ENCODE measurements around the gene PNPLA3. TPM values are rescaled to one million over a fixed set of nuclear protein-coding genes. Genes with fewer than 3 reads are reported as not detected.

Gene PNPLA3
- total and polyA plus RNA-seq, 9 of the 15 experiments (the other 6 are each of a cell fraction or from before 2014, with no cell fraction given), result 0.20 to 0.48 (median 0.38) TPM; not detected in 6

DNA sequence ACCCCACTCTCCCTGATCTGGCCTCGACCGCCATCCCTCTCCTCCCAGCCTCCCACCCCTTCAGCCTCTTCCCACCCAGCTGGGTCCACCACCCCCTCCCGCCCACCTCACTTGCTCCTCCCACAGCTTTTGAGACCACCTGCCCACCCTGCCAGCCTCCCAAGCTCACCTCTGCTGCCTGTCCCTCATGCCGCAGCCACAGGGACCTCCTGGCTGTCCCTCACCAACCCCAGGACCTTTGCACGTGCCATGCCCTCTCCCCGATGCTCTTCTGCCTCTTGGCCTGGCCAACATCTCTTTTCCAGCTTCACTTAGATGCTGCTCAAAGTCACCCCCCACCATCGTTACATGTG, 38.3 kb upstream of the PNPLA3 start:
- Histone ChIP-seq H4K20me1 (replicated peaks; ENCODE audit: control insufficient read depth, insufficient read depth, low read length) (peaks cover 6% of the 10 kb centered on the region; the same call in 1 of the 2 replicates), H3K9me1 (ENCODE audit: control insufficient read depth, insufficient read depth, low read length) (no peaks in the 10 kb centered on the region), H3K4me1 (replicated peaks in 1 of 2; ENCODE audit: control insufficient read depth in 2 of 2, insufficient read depth in 2 of 2, low read length in 2 of 2) (peaks cover 0 to 4% of the 10 kb centered on the region in 2 experiments; a peak in 1 of 5 replicates), H3K4me3 (no peak overlapping the region), H3K27me3 (ENCODE audit: control insufficient read depth in 2 of 2, insufficient read depth in 2 of 2, low read length in 2 of 2) (no peaks in the 10 kb centered on the region), H3K9me3 (replicated peaks; ENCODE audit: control insufficient read depth, insufficient read depth, low read depth, low read length) (no peaks in the 10 kb centered on the region), H3K4me2 (ENCODE audit: insufficient read depth, low read length) (no peak overlapping the region), H2AFZ (ENCODE audit: low read depth, low read length) (no peak overlapping the region), H3K79me2 (ENCODE audit: control insufficient read depth, insufficient read depth, low read length) (no peaks in the 10 kb centered on the region), H3K27ac (ENCODE audit: extremely low read depth, low read depth, low read length) (no peak overlapping the region), H3K36me3 (ENCODE audit: control insufficient read depth, insufficient read depth, low read length) (no peaks in the 10 kb centered on the region), H3K9ac (ENCODE audit: insufficient read depth in 1 of 2, low read depth in 2 of 2, low read length in 2 of 2) (no peak overlapping the region)
- intact Hi-C loops (cut with micrococcal nuclease) (loop anchor here (10.0 kb wide), 1 partner anchor 740 kb away; no protein-coding TSS in a partner anchor), in situ Hi-C loops (cut with MboI) (no loop called here)
- 0% methylated on average over 1 of the region's 7 CpGs for WGBS (ENCODE audit: insufficient coverage, low coverage, missing lambda C conversion rate)
- no peak for FAIRE-seq
- DNase-seq (ENCODE audit: extremely low read depth in 1 of 4, low spot score in 3 of 4), result no peak
- CTCF ChIA-PET (ENCODE audit: low intra/inter-chr PET ratio), result interaction anchor here (1.0 kb wide), 1 partner anchor 741 kb away, joined by 3 read pairs; no protein-coding TSS in a partner anchor
- no peak for ATAC-seq
- no TSS peak for BruUV-seq (replicated peaks)
- TF ChIP-seq ELF2 (CRISPR knock-in tag; IDR thresholded peaks at IDR 0.05) (no peak), SMARCA5 (IDR thresholded peaks at IDR 0.05) (peak; percentile 45; the same call in 1 of the 2 replicates), TRIM24 (IDR thresholded peaks at IDR 0.05) (no peak), SIRT6 (IDR thresholded peaks at IDR 0.05; ENCODE audit: low read depth, low read length) (no peak)
- POLR2A ChIA-PET, result no interaction called here

DNA sequence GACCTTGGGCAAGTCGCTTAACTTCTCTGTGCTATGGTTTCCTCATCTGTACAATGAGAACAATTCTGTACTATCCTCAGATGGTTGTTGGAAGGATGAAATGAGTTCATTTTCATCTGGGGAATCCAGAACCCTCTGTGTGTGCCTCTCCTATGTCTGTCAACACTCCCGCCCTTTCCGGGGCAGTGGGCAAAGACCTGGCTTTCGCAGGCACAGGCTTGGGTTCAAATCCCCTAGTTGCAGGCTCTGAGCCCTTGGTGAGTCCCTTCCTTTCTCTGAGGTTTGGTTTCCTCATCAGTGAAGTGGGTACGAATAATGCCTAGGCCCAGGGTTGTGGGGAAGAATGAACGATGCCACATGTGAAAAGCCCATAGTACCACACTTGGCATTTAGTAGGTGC, 37.8 kb upstream of the PNPLA3 start:
- H3K9me1 ChIP-seq (ENCODE audit: control insufficient read depth, insufficient read depth, low read length), result no peaks in the 10 kb centered on the region
- H3K9me3 ChIP-seq (replicated peaks; ENCODE audit: control insufficient read depth, insufficient read depth, low read depth, low read length), result no peaks in the 10 kb centered on the region
- no peak overlapping the region for H3K4me2 ChIP-seq (ENCODE audit: insufficient read depth, low read length)
- peaks cover 6% of the 10 kb centered on the region; the same call in 1 of the 2 replicates for H4K20me1 ChIP-seq (replicated peaks; ENCODE audit: control insufficient read depth, insufficient read depth, low read length)
- H2AFZ ChIP-seq (ENCODE audit: low read depth, low read length), result no peak overlapping the region
- 37% methylated on average over 6 of the region's 6 CpGs for WGBS (ENCODE audit: insufficient coverage, low coverage, missing lambda C conversion rate)
- no peak for FAIRE-seq
- ChIA-PET POLR2A (no interaction called here), CTCF (ENCODE audit: low intra/inter-chr PET ratio) (no interaction called here)
- intact Hi-C loops (cut with micrococcal nuclease), result loop anchor here (10.0 kb wide), 1 partner anchor 739 kb away; no protein-coding TSS in a partner anchor
- no peak overlapping the region for H3K4me3 ChIP-seq
- DNase-seq (ENCODE audit: extremely low read depth in 1 of 4, low spot score in 3 of 4), result no peak
- H3K36me3 ChIP-seq (ENCODE audit: control insufficient read depth, insufficient read depth, low read length), result no peaks in the 10 kb centered on the region
- no TSS peak for BruUV-seq (replicated peaks)
- no peak overlapping the region for H3K27ac ChIP-seq (ENCODE audit: extremely low read depth, low read depth, low read length)
- no peaks in the 10 kb centered on the region for H3K79me2 ChIP-seq (ENCODE audit: control insufficient read depth, insufficient read depth, low read length)
- H3K4me1 ChIP-seq (replicated peaks in 1 of 2; ENCODE audit: control insufficient read depth in 2 of 2, insufficient read depth in 2 of 2, low read length in 2 of 2), result peaks cover 0 to 4% of the 10 kb centered on the region in 2 experiments; a peak in 2 of 5 replicates
- in situ Hi-C loops (cut with MboI), result no loop called here
- no peaks in the 10 kb centered on the region for H3K27me3 ChIP-seq (ENCODE audit: control insufficient read depth in 2 of 2, insufficient read depth in 2 of 2, low read length in 2 of 2)
- no peak for ATAC-seq
- no peak overlapping the region for H3K9ac ChIP-seq (ENCODE audit: insufficient read depth in 1 of 2, low read depth in 2 of 2, low read length in 2 of 2)
- TF ChIP-seq ZFP36 (IDR thresholded peaks at IDR 0.05; ENCODE audit: low read depth, low read length, partially characterized antibody), result peak; percentile 36
- no peak for TF ChIP-seq CEBPB (tag; IDR thresholded peaks at IDR 0.05)
- TF ChIP-seq FOXK2 (conservative IDR thresholded peaks at IDR 0.05 in 1 of 2, IDR thresholded peaks at IDR 0.05 in 1 of 2; ENCODE audit: low read depth in 2 of 2), result no peak

All from K562 (cell line).